Measurements from ENCODE around the gene PCP4.

PCP4 gene

DNA sequence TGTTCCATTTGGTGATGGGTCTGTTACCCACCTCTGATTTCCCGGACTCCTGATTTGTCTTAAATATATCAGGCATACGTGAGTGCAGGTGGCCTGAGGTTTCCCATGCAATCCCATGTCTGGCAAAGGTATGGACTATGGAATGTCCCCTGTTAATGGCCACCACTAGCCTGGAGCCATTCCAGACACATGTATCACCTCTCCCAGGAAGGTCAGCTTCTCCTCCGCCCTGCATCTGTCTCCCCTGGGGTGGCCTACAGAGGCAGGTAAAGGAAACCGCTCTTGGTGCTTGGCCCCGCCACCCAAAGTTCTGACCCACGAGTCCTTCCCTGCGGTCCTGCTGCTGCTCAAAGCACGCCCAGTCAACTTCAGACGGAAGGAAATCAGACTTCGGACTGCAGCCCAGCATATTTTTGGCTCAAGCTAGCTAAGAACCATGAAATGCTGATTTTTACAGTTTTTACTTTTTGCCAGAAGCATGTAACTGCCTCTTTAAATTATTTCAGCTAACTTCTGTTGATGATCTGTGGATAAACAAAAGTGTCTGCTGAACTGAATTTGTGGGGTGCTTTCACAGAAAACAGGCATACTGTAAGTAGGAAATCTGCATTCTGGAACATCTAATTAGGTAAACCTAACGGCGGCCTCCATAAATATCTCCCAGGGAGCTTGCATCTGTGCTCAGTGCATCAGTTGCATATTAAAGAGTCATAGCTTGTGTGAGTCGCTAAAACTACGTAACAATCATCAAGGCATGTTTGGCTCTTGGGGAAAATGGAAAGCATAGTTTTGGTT, 105.9 kb downstream of the PCP4 start:
- DNase-seq (ENCODE audit: low read depth): no peak
- H3K4me3 ChIP-seq (ENCODE audit: low read length): no peak overlapping the region
- TF ChIP-seq, protein P1, sequence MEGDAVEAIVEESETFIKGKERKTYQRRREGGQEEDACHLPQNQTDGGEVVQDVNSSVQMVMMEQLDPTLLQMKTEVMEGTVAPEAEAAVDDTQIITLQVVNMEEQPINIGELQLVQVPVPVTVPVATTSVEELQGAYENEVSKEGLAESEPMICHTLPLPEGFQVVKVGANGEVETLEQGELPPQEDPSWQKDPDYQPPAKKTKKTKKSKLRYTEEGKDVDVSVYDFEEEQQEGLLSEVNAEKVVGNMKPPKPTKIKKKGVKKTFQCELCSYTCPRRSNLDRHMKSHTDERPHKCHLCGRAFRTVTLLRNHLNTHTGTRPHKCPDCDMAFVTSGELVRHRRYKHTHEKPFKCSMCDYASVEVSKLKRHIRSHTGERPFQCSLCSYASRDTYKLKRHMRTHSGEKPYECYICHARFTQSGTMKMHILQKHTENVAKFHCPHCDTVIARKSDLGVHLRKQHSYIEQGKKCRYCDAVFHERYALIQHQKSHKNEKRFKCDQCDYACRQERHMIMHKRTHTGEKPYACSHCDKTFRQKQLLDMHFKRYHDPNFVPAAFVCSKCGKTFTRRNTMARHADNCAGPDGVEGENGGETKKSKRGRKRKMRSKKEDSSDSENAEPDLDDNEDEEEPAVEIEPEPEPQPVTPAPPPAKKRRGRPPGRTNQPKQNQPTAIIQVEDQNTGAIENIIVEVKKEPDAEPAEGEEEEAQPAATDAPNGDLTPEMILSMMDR (IDR thresholded peaks at IDR 0.05; ENCODE audit: insufficient read depth, low read depth, low read length, missing control alignments): no peak

DNA sequence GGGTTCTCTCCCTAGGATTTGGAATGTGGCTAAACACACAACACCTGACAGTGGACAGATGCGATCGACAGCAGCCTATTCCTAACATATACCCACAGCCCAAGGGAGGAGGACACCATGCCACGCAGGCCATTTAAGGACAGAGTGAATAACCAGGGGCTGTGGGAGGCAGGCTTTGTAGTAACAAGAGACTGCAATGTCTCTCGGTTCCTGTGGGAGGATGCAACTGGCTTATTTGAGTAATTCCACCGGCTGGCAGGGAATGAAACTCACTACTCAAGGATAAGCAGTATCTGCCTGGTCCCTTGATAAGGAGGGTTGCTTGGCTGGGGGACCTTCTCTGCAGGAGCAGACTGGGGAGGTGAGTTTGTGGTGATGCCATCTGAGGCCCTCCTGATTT, 109.6 kb downstream of the PCP4 start:
- no peak for DNase-seq (ENCODE audit: low read depth)
- H3K4me3 ChIP-seq (ENCODE audit: low read length): no peak overlapping the region
- TF ChIP-seq, protein P1 (IDR thresholded peaks at IDR 0.05; ENCODE audit: insufficient read depth, low read depth, low read length, missing control alignments): no peak

Measured in epithelial cell of esophagus (primary cell).